IMR-90 (cell line): ENCODE results near the gene TMC8. TPM values are rescaled to one million over a fixed set of nuclear protein-coding genes. Genes with fewer than 3 reads are reported as not detected.
"Not testable (repeated sequence)": the region's sequence is repeated elsewhere in the genome, so short reads cannot be mapped to it uniquely, and the experiment has no call there.

Experiments
- ATAC-seq: fragments of 200-7000 bp; cut with Tn5 transposase; 2 replicates; pipeline ENCODE4 v1.9.1; 2020; ENCODE audit warnings: low read depth, mild to moderate bottlenecking, moderate library complexity
- BruUV-seq: library from RNA; stranded (reverse); fragments of 400-500 nt; replicated peaks from 2 replicates; lab custom pipeline; 2021; lab: Mats Ljungman, UMichigan
- CTCF ChIA-PET: fragments of 300-600 bp; formaldehyde crosslinking; extraction: SDS; loops from one replicate; lab custom pipeline; 2021; ENCODE audit warnings: antibody characterized with exemption; lab: Yijun Ruan, JAX
- POLR2A ChIA-PET: fragments of 300-600 bp; sonication (Branson Sonifier 250); formaldehyde crosslinking; loops from one replicate; lab custom pipeline; 2022; ENCODE audit warnings: antibody characterized with exemption; ENCODE audit not compliant: unreplicated experiment; lab: Charles Lee
- DNase-seq: peaks from one replicate; pipeline ENCODE4 v3.0.0; 2013
- H2AFZ ChIP-seq: replicated peaks from 2 replicates; pipeline ENCODE3; 2013; ENCODE audit warnings: low read length, mild to moderate bottlenecking; ENCODE audit not compliant: poor library complexity
- H2AK5ac ChIP-seq: 2 replicates; pipeline ENCODE4 v1.6.1; 2013; ENCODE audit warnings: low read depth, low read length, inconsistent platforms
- H2AK9ac ChIP-seq: replicated peaks from 2 replicates; pipeline ENCODE3; 2013; ENCODE audit warnings: mild to moderate bottlenecking, low read depth, low read length, moderate library complexity; ENCODE audit not compliant: poor library complexity
- H2BK120ac ChIP-seq: 2 replicates; pipeline ENCODE4 v1.6.1; 2013; ENCODE audit warnings: low read depth, low read length, inconsistent platforms
- H2BK15ac ChIP-seq: 3 replicates; pipeline ENCODE4 v1.6.1; 2013; ENCODE audit warnings: low read depth, low read length, inconsistent platforms
- H2BK20ac ChIP-seq: 2 replicates; pipeline ENCODE4 v1.6.1; 2013; ENCODE audit warnings: low read depth, mild to moderate bottlenecking, inconsistent platforms, low read length, moderate library complexity
- H2BK5ac ChIP-seq: 2 replicates; pipeline ENCODE4 v1.6.1; 2013; ENCODE audit warnings: mild to moderate bottlenecking, low read depth, low read length, inconsistent platforms; ENCODE audit not compliant: poor library complexity, severe bottlenecking
- H3K14ac ChIP-seq: replicated peaks from 2 replicates; pipeline ENCODE4 v1.6.1; 2013; ENCODE audit warnings: low read depth, low read length, inconsistent platforms
- H3K18ac ChIP-seq: 2 replicates; pipeline ENCODE4 v1.6.1; 2013; ENCODE audit warnings: low read depth, low read length, control low read depth
- H3K23ac ChIP-seq: 2 replicates; pipeline ENCODE4 v1.6.1; 2013; ENCODE audit warnings: low read depth, low read length, inconsistent platforms
- H3K27ac ChIP-seq: 2 replicates; pipeline ENCODE4 v1.5.1; 2013; ENCODE audit warnings: mild to moderate bottlenecking, control low read depth, low read length; ENCODE audit not compliant: insufficient read depth
- H3K27me3 ChIP-seq: 2 replicates; pipeline ENCODE4 v1.6.1; 2013; ENCODE audit warnings: low read length; ENCODE audit not compliant: control insufficient read depth, insufficient read depth
- H3K36me3 ChIP-seq: 2 replicates; pipeline ENCODE4 v1.6.1; 2013; ENCODE audit warnings: low read length, mixed read lengths; ENCODE audit not compliant: control insufficient read depth, insufficient read depth
- H3K4ac ChIP-seq: 2 replicates; pipeline ENCODE4 v1.6.1; 2013; ENCODE audit warnings: low read depth, low read length, inconsistent platforms
- H3K4me1 ChIP-seq: 2 replicates; pipeline ENCODE4 v1.6.1; 2013; ENCODE audit warnings: low read length, mixed read lengths; ENCODE audit not compliant: control insufficient read depth, insufficient read depth
- H3K4me2 ChIP-seq: 2 replicates; pipeline ENCODE4 v1.6.1; 2013; ENCODE audit warnings: low read depth, mild to moderate bottlenecking, control low read depth, low read length, moderate library complexity
- H3K4me3 ChIP-seq: 2 replicates; pipeline ENCODE4 v1.5.1; 2013; ENCODE audit warnings: low read depth, mild to moderate bottlenecking, control low read depth, low read length, moderate library complexity; ENCODE audit not compliant: insufficient read depth
- H3K56ac ChIP-seq: 2 replicates; pipeline ENCODE4 v1.6.1; 2013; ENCODE audit warnings: low read length, inconsistent platforms; ENCODE audit not compliant: insufficient read depth; ENCODE audit errors: extremely low read depth
- H3K79me1 ChIP-seq, 2 experiments: 2 replicates each; pipeline ENCODE4 v1.6.1; 2013; ENCODE audit warnings: low read length in 2 of 2, inconsistent platforms in 1 of 2, low read depth in 1 of 2
- H3K9ac ChIP-seq: 2 replicates; pipeline ENCODE4 v1.6.1; 2013; ENCODE audit warnings: low read depth, low read length, control low read depth
- H3K9me1 ChIP-seq: 2 replicates; pipeline ENCODE4 v1.6.1; 2013; ENCODE audit warnings: low read length, inconsistent platforms; ENCODE audit not compliant: insufficient read depth
- H3K9me3 ChIP-seq: 2 replicates; pipeline ENCODE4 v1.6.1; 2013; ENCODE audit warnings: low read length; ENCODE audit not compliant: control insufficient read depth, insufficient read depth
- H4K20me1 ChIP-seq: 2 replicates; pipeline ENCODE4 v1.6.1; 2013; ENCODE audit warnings: low read length, inconsistent platforms; ENCODE audit not compliant: insufficient read depth
- H4K5ac ChIP-seq: 2 replicates; pipeline ENCODE4 v1.6.1; 2013; ENCODE audit warnings: mild to moderate bottlenecking, low read depth, low read length, control low read depth
- H4K8ac ChIP-seq, 2 experiments: 2 replicates each; pipeline ENCODE4 v1.6.1; 2013; ENCODE audit warnings: low read depth in 2 of 2, low read length in 2 of 2, control low read depth in 1 of 2, inconsistent platforms in 1 of 2
- H4K91ac ChIP-seq: 2 replicates; pipeline ENCODE4 v1.6.1; 2013; ENCODE audit warnings: low read depth, low read length, inconsistent platforms; ENCODE audit not compliant: insufficient read depth
- WGBS, 2 experiments: methylation state at CpG; one replicate each; pipeline versions ENCODE4 v1.1.5 to v1.1.7; 2013; ENCODE audit warnings: missing lambda C conversion rate in 2 of 2; ENCODE audit not compliant: insufficient read length in 1 of 2; ENCODE audit errors: extremely low coverage in 2 of 2; 5-methylcytosine and 5-hydroxymethylcytosine counted together
- dilution Hi-C: fragments of 300-500 bp; cut with HindIII; formaldehyde crosslinking; loops from one replicate; pipeline ENCODE4 v1.14.3; 2018; ENCODE audit warnings: low sequenced_read_pairs; ENCODE audit not compliant: unreplicated experiment
- in situ Hi-C: fragments of 300-500 bp; cut with MboI; formaldehyde crosslinking; loops from 3 replicates; pipeline ENCODE4 v1.14.3; 2019; ENCODE audit warnings: low sequenced_read_pairs, inconsistent platforms, mixed read lengths
- intact Hi-C: fragments of 100-400 bp; cut with micrococcal nuclease; formaldehyde crosslinking; loops from 2 replicates; pipeline ENCODE4 v1.10.0; 2022
- polyA plus RNA-seq, 3 experiments: library from polyadenylated mRNA; depleted of rRNA; stranded (reverse); fragments of >200 nt; gene quantifications; 2 replicates each; pipeline ENCODE4 v1.2.3, GENCODE V29; 2012; ENCODE audit warnings: low replicate concordance in 1 of 3
- total RNA-seq: library from RNA; depleted of rRNA; stranded (reverse); fragments of >200 nt; gene quantifications from 2 replicates; pipeline ENCODE4 v1.2.3, GENCODE V29; 2012

Gene TMC8
- total and polyA plus RNA-seq, 2 of the 4 experiments (the other 2 are of a cell fraction) = not detected

DNA sequence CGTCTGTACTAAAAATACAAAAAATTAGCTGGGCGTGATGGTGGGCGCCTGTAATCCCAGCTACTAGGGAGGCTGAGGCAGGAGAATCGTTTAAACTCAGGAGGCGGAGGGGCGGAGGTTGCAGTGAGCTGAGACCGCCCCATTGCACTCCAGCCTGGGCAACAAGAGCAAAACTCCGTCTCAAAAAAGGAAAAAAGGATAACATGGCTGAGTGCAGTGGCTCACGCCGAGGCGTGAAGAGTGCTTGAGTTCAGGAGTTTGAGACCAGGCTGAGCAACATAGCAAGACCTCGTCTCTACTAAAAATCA lies 9.2 kb downstream of the TMC8 start:
- H3K27me3 ChIP-seq, H2BK5ac ChIP-seq, H2BK20ac ChIP-seq, H3K56ac ChIP-seq, H3K27ac ChIP-seq, H4K5ac ChIP-seq, H2BK120ac ChIP-seq, BruUV-seq, H4K91ac ChIP-seq, in situ Hi-C loops, H3K4me3 ChIP-seq, intact Hi-C loops, H4K8ac ChIP-seq, H3K4me1 ChIP-seq, H3K36me3 ChIP-seq, H3K79me1 ChIP-seq, H3K23ac ChIP-seq, ATAC-seq, H3K9me1 ChIP-seq, H3K14ac ChIP-seq, H3K9me3 ChIP-seq, H2BK15ac ChIP-seq, H3K4ac ChIP-seq, H2AFZ ChIP-seq, H2AK9ac ChIP-seq, dilution Hi-C loops, H4K20me1 ChIP-seq, DNase-seq, CTCF ChIA-PET, H3K18ac ChIP-seq, H3K4me2 ChIP-seq, H2AK5ac ChIP-seq, H3K9ac ChIP-seq: not testable (repeated sequence)
- WGBS, 2 experiments = 89% methylated on average over 12 of the region's 12 CpGs; no CpG with 5 or more reads in 1 of the 2 experiments
- POLR2A ChIA-PET = interaction anchor here (0.7 kb wide), 1 partner anchor 1267 kb away, joined by 15 read pairs; no protein-coding TSS in a partner anchor
